B cell (primary cell): ENCODE measurements around the gene MVK.

Experiments
- EZH2 ChIP-seq: IDR thresholded peaks from 2 replicates; pipeline ENCODE4 v1.6.1; 2012; ENCODE audit warnings: borderline replicate concordance, low read depth, mild to moderate bottlenecking, moderate library complexity, low read length; ENCODE audit not compliant: insufficient read depth, poor library complexity, severe bottlenecking
- TF ChIP-seq, protein P1 (sequence below): fragments of 200-600 bp; IDR thresholded peaks from one replicate; pipeline ENCODE4 v1.8.0; 2022; ENCODE audit warnings: antibody characterized with exemption, mild to moderate bottlenecking

DNA sequence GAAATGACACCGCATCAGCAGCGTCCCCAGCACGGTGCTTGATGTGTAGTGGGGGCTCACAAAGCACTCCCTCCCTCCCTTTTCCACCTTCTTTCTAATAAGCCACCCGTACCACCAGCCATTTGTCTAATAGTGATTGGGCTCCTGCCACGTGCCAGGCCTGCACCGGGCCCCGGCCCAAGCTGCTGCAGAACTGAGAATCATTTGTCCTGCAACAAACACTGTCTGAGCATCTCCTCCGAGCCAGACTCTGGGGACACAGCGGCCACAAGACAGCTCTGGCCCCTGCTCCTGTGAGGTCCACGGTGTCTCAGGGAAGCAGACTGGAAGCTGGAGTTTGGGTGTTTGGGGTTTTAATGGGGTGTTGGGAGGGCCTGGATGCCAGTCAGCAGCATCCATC lies 43.9 kb downstream of the MVK start:
- TF ChIP-seq, protein P1, sequence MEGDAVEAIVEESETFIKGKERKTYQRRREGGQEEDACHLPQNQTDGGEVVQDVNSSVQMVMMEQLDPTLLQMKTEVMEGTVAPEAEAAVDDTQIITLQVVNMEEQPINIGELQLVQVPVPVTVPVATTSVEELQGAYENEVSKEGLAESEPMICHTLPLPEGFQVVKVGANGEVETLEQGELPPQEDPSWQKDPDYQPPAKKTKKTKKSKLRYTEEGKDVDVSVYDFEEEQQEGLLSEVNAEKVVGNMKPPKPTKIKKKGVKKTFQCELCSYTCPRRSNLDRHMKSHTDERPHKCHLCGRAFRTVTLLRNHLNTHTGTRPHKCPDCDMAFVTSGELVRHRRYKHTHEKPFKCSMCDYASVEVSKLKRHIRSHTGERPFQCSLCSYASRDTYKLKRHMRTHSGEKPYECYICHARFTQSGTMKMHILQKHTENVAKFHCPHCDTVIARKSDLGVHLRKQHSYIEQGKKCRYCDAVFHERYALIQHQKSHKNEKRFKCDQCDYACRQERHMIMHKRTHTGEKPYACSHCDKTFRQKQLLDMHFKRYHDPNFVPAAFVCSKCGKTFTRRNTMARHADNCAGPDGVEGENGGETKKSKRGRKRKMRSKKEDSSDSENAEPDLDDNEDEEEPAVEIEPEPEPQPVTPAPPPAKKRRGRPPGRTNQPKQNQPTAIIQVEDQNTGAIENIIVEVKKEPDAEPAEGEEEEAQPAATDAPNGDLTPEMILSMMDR = no peak
- TF ChIP-seq EZH2 = no peak
